Testis (tissue), 3 donors: Measurements from ENCODE around the gene ATG7. TPM values are rescaled to one million over a fixed set of nuclear protein-coding genes. Genes with fewer than 3 reads are reported as not detected.

Source experiments
- DNase-seq: peaks from one replicate; pipeline ENCODE4 v3.0.0-alpha.2; 2019
- H3K27ac ChIP-seq, 2 donors: fragments of 200-600 bp; sonication (generic); one replicate each; pipeline ENCODE4 v1.5.1; 2019
- H3K27me3 ChIP-seq: fragments of 200-600 bp; sonication (generic); one replicate; pipeline ENCODE4 v1.5.1; 2019
- H3K36me3 ChIP-seq: fragments of 200-600 bp; sonication (generic); one replicate; pipeline ENCODE4 v1.5.1; 2017; ENCODE audit warnings: low read depth; ENCODE audit errors: missing control alignments
- H3K4me1 ChIP-seq: fragments of 200-600 bp; sonication (generic); one replicate; pipeline ENCODE4 v1.5.1; 2019
- H3K4me3 ChIP-seq, 2 donors: fragments of 200-600 bp; sonication (generic); one replicate each; pipeline ENCODE4 v1.5.1; 2017 to 2019
- H3K9me3 ChIP-seq: fragments of 200-600 bp; sonication (generic); one replicate; pipeline ENCODE4 v1.5.1; 2017
- POLR2A ChIP-seq: fragments of 450-650 bp; IDR thresholded peaks from one replicate; pipeline ENCODE4 v1.6.1; 2017; ENCODE audit warnings: antibody characterized with exemption, mild to moderate bottlenecking, moderate library complexity
- WGBS, 2 donors: methylation state at CpG; one replicate each; pipeline ENCODE4 v1.1.5; 2018; 5-methylcytosine and 5-hydroxymethylcytosine counted together
- intact Hi-C: fragments of 100-400 bp; cut with DNase I; formaldehyde crosslinking; loops from one replicate; pipeline ENCODE4 v1.15.1; 2023; ENCODE audit warnings: low total_unique reads
- polyA plus RNA-seq: library from polyadenylated mRNA; stranded (reverse); fragments of 350-450 nt; fragmentation: Illumina TruSeq; extraction: RNeasy Lipid Tissue Mini Kit (QIAGEN cat#74804); gene quantifications from one replicate; pipeline ENCODE4 v1.2.3, GENCODE V29; 2014; ENCODE audit warnings: low read depth, low replicate concordance; ENCODE audit not compliant: insufficient read depth
- total RNA-seq, 2 donors: library from RNA; depleted of rRNA; stranded (reverse); fragments of >200 nt; gene quantifications; one replicate each; pipeline ENCODE4 v1.2.3, GENCODE V29; 2016
- TF ChIP-seq, protein P1 (sequence below), 3 experiments: fragments of 450-650 bp in 2 of 3; fragments of 200-600 bp in 1 of 3; sonication (generic) in 1 of 3; IDR thresholded peaks; one replicate each; pipeline ENCODE4 v1.5.1; 2016 to 2019; ENCODE audit warnings: antibody characterized with exemption in 3 of 3, mild to moderate bottlenecking in 2 of 3, moderate library complexity in 1 of 3

ATG7 gene
- total and polyA plus RNA-seq, 3 donors from 2014 or later, result 52.9 to 95.4 (median 86.0) TPM

GRCh38 chr3:11532931-11533391 lies 260.8 kb downstream of the ATG7 start:
- Histone ChIP-seq H3K9me3 (no peaks in the 10 kb centered on the region), H3K4me3 (no peak overlapping the region), H3K36me3 (no peaks in the 10 kb centered on the region), H3K27me3 (no peaks in the 10 kb centered on the region), H3K4me1 (peaks cover 23% of the 10 kb centered on the region), H3K27ac (no peak overlapping the region)
- no peak for DNase-seq
- intact Hi-C loops, result no loop called here
- 64 to 80% methylated on average over 9 of the region's 9 CpGs for WGBS, 2 donors
- TF ChIP-seq, protein P1, sequence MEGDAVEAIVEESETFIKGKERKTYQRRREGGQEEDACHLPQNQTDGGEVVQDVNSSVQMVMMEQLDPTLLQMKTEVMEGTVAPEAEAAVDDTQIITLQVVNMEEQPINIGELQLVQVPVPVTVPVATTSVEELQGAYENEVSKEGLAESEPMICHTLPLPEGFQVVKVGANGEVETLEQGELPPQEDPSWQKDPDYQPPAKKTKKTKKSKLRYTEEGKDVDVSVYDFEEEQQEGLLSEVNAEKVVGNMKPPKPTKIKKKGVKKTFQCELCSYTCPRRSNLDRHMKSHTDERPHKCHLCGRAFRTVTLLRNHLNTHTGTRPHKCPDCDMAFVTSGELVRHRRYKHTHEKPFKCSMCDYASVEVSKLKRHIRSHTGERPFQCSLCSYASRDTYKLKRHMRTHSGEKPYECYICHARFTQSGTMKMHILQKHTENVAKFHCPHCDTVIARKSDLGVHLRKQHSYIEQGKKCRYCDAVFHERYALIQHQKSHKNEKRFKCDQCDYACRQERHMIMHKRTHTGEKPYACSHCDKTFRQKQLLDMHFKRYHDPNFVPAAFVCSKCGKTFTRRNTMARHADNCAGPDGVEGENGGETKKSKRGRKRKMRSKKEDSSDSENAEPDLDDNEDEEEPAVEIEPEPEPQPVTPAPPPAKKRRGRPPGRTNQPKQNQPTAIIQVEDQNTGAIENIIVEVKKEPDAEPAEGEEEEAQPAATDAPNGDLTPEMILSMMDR (IDR thresholded peaks at IDR 0.05), result no peak
- no peak for TF ChIP-seq POLR2A

- Histone ChIP-seq H3K4me1 (peaks cover 23% of the 10 kb centered on the region), H3K27ac (no peak overlapping the region), H3K4me3 (no peak overlapping the region), H3K9me3 (no peaks in the 10 kb centered on the region), H3K36me3 (no peaks in the 10 kb centered on the region), H3K27me3 (no peaks in the 10 kb centered on the region)
- WGBS, 2 donors, result 79 to 87% methylated on average over 12 to 21 of the region's 21 CpGs
- no peak for TF ChIP-seq POLR2A
- TF ChIP-seq, protein P1 (IDR thresholded peaks at IDR 0.05), result no peak
- intact Hi-C loops, result no loop called here
- no peak for DNase-seq
Observed at GRCh38 chr3:11534011-11534792, 262.0 kb downstream of the ATG7 start.

GRCh38 chr3:11534793-11535101 lies 262.6 kb downstream of the ATG7 start:
- Histone ChIP-seq H3K27ac (no peak overlapping the region), H3K4me1 (peaks cover 20% of the 10 kb centered on the region), H3K9me3 (no peaks in the 10 kb centered on the region), H3K36me3 (no peaks in the 10 kb centered on the region), H3K4me3 (no peak overlapping the region), H3K27me3 (no peaks in the 10 kb centered on the region)
- no peak for DNase-seq
- TF ChIP-seq, protein P1 (IDR thresholded peaks at IDR 0.05), result no peak
- no peak for TF ChIP-seq POLR2A
- intact Hi-C loops, result no loop called here
- 73 to 86% methylated on average over 7 of the region's 7 CpGs for WGBS, 2 donors

DNA sequence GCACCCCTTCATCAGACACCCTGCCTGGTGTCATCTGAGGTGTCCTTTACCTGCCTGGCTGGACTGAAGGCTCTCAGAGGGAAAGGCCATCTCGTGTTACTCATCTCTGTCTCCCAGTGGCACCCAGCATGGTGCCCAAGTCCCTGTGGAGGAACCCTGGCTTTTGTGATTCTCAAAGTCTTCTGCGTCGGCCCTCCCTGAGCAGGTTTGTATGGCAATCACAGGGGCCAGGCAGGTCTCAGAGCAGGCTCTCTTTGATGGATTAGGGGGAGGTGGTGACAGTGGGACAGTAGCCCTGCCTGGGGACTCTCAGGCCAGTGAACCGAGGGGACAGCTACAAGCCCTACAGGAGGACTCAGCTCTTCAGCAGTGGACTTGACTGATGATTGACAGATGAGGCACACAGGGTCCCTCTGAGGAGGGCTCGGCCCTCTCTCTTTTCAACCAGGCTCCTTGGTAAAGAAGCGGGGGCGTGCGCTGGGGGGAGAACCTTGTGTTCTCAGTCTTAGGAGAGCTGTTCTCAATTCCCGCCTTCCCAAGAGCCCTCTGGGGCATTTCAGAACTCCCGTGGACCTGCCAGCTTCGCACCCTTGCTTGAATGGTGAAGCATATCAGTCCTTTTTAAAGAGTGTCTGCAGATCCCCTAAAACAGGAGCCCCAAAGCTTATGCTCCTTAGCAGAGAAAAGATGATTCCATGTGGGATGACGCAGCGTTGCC lies 263.2 kb downstream of the ATG7 start:
- H3K4me1 ChIP-seq, result peaks cover 16% of the 10 kb centered on the region
- H3K27ac ChIP-seq, result no peak overlapping the region
- no peak for TF ChIP-seq POLR2A
- TF ChIP-seq, protein P1 (IDR thresholded peaks at IDR 0.05), result no peak
- intact Hi-C loops, result no loop called here
- H3K27me3 ChIP-seq, result no peaks in the 10 kb centered on the region
- no peaks in the 10 kb centered on the region for H3K36me3 ChIP-seq
- 89 to 91% methylated on average over 9 to 13 of the region's 13 CpGs for WGBS, 2 donors
- DNase-seq, result no peak
- no peak overlapping the region for H3K4me3 ChIP-seq
- H3K9me3 ChIP-seq, result no peaks in the 10 kb centered on the region
